ENCODE measurements around the gene TEX26.

GRCh38 chr13:30965380-30965779, 32.9 kb downstream of the TEX26 start:
- TF ChIP-seq CTCF (IDR thresholded peaks at IDR 0.05) (no peak), POLR2A (IDR thresholded peaks at IDR 0.05; ENCODE audit: low read depth) (no peak)

Data from esophagus muscularis mucosa (tissue), 3 donors.